Fibroblast of lung (primary cell): ENCODE measurements around the gene RTN4RL1. TPM values are rescaled to one million over a fixed set of nuclear protein-coding genes. Genes with fewer than 3 reads are reported as not detected.
A peak's percentile ranks its signal among the peaks of the same experiment; 100 is the strongest.

Source experiments
- DNase-seq, 2 donors: peaks; one replicate each; pipeline versions ENCODE4 v3.0.0 to v3.0.0-alpha.2; 2010; ENCODE audit warnings: low read depth in 2 of 2
- H2AFZ ChIP-seq: 2 replicates; pipeline ENCODE4 v1.5.1; 2012; ENCODE audit warnings: low read length, control low read depth, inconsistent platforms
- H3K27ac ChIP-seq: 2 replicates; pipeline ENCODE4 v1.5.1; 2011; ENCODE audit warnings: low read length, control low read depth; ENCODE audit not compliant: insufficient read depth
- H3K27me3 ChIP-seq: 2 replicates; pipeline ENCODE4 v1.5.1; 2011; ENCODE audit warnings: mild to moderate bottlenecking, low read length; ENCODE audit not compliant: control insufficient read depth, insufficient read depth
- H3K36me3 ChIP-seq: 2 replicates; pipeline ENCODE4 v1.5.1; 2011; ENCODE audit warnings: low read length; ENCODE audit not compliant: control insufficient read depth, insufficient read depth
- H3K4me1 ChIP-seq: 2 replicates; pipeline ENCODE4 v1.5.1; 2011; ENCODE audit warnings: low read length; ENCODE audit not compliant: control insufficient read depth, insufficient read depth; ENCODE audit errors: extremely low read depth
- H3K4me2 ChIP-seq: 2 replicates; pipeline ENCODE4 v1.5.1; 2011; ENCODE audit warnings: low read length, control low read depth; ENCODE audit not compliant: insufficient read depth; ENCODE audit errors: extremely low read depth
- H3K4me3 ChIP-seq, 4 experiments: fragments of 200-600 bp in 1 of 4; sonication (generic) in 1 of 4; replicated peaks in 1 of 4; 2 replicates each; pipeline ENCODE4 v1.5.1; 2011 to 2016; ENCODE audit warnings: low read length in 4 of 4, low read depth in 3 of 4, mild to moderate bottlenecking in 3 of 4, control low read depth in 2 of 4, inconsistent platforms in 1 of 4, mixed read lengths in 1 of 4; ENCODE audit not compliant: insufficient read depth in 1 of 4; ENCODE audit errors: control extremely low read depth in 1 of 4
- H3K79me2 ChIP-seq: 2 replicates; pipeline ENCODE4 v1.5.1; 2012; ENCODE audit warnings: mild to moderate bottlenecking, low read length, inconsistent platforms; ENCODE audit not compliant: control insufficient read depth, insufficient read depth
- H3K9ac ChIP-seq: 2 replicates; pipeline ENCODE4 v1.5.1; 2011; ENCODE audit warnings: mild to moderate bottlenecking, low read length, control low read depth; ENCODE audit not compliant: insufficient read depth
- H3K9me3 ChIP-seq: 2 replicates; pipeline ENCODE4 v1.5.1; 2012; ENCODE audit warnings: low read depth, low read length; ENCODE audit not compliant: control insufficient read depth, insufficient read depth
- H4K20me1 ChIP-seq: 2 replicates; pipeline ENCODE4 v1.5.1; 2011; ENCODE audit warnings: low read length; ENCODE audit not compliant: control insufficient read depth, insufficient read depth; ENCODE audit errors: extremely low read depth
- CTCF ChIP-seq, 2 donors: IDR thresholded peaks in 1 of 2; conservative IDR thresholded peaks in 1 of 2; 1 replicate in 1 of 2; 2 replicates in 1 of 2; pipeline ENCODE4 v1.5.1; 2011 to 2012; ENCODE audit warnings: low read length in 2 of 2, control low read depth in 1 of 2, inconsistent platforms in 1 of 2, low read depth in 1 of 2, mild to moderate bottlenecking in 1 of 2
- EZH2 ChIP-seq: IDR thresholded peaks from 2 replicates; pipeline ENCODE4 v1.5.1; 2012; ENCODE audit warnings: low read length, control low read depth, mild to moderate bottlenecking; ENCODE audit errors: missing control alignments
- polyA plus RNA-seq, 2 donors: library from polyadenylated mRNA; depleted of rRNA in 1 of 2; stranded (reverse) in 1 of 2; unstranded in 1 of 2; fragments of >200 nt; gene quantifications; 2 replicates each; pipeline ENCODE4 v1.2.1, GENCODE V29; 2011 to 2012; ENCODE audit warnings: missing spikeins in 1 of 2
- total RNA-seq: library from RNA; depleted of rRNA; stranded (reverse); fragments of >200 nt; gene quantifications from 2 replicates; pipeline ENCODE4 v1.2.1, GENCODE V29; 2014

RTN4RL1 gene
- total and polyA plus RNA-seq, 2 donors (not counting 1 experiment from before 2014, with no cell fraction given): 0.39 to 0.83 TPM

- H2AFZ ChIP-seq: peak overlapping the region; percentile 23
- H3K4me3 ChIP-seq: no peak overlapping the region
- H3K9me3 ChIP-seq: no peaks in the 10 kb centered on the region
- H4K20me1 ChIP-seq: no peaks in the 10 kb centered on the region
- H3K79me2 ChIP-seq: no peaks in the 10 kb centered on the region
- H3K36me3 ChIP-seq: no peaks in the 10 kb centered on the region
- no peaks in the 10 kb centered on the region for H3K27me3 ChIP-seq
- no peak for TF ChIP-seq CTCF (conservative IDR thresholded peaks at IDR 0.05 in 1 of 2, IDR thresholded peaks at IDR 0.05 in 1 of 2; ENCODE audit: low read depth in 1 of 2, low read length in 2 of 2)
- H3K9ac ChIP-seq: no peak overlapping the region
- H3K27ac ChIP-seq: peak overlapping the region; percentile 87
- peaks cover 7% of the 10 kb centered on the region for H3K4me1 ChIP-seq
- H3K4me2 ChIP-seq: peak overlapping the region; percentile 44
- peak; percentile 89 to 91 for DNase-seq
Measured at GRCh38 chr17:1989135-1989534, 36.0 kb downstream of the RTN4RL1 start.

- Histone ChIP-seq H3K79me2 (no peaks in the 10 kb centered on the region), H3K27ac (no peak overlapping the region), H3K9ac (no peak overlapping the region), H2AFZ (no peak overlapping the region), H3K27me3 (no peaks in the 10 kb centered on the region), H3K4me3 (no peak overlapping the region), H3K36me3 (no peaks in the 10 kb centered on the region), H4K20me1 (no peaks in the 10 kb centered on the region), H3K4me2 (no peak overlapping the region), H3K4me1 (peaks cover 7% of the 10 kb centered on the region), H3K9me3 (no peaks in the 10 kb centered on the region)
- DNase-seq: no peak
- TF ChIP-seq CTCF (conservative IDR thresholded peaks at IDR 0.05 in 1 of 2, IDR thresholded peaks at IDR 0.05 in 1 of 2; ENCODE audit: low read depth in 1 of 2, low read length in 2 of 2): no peak
- TF ChIP-seq EZH2: no peak
Measured at GRCh38 chr17:1986783-1987451, 38.2 kb downstream of the RTN4RL1 start.

- no peaks in the 10 kb centered on the region for H4K20me1 ChIP-seq
- TF ChIP-seq EZH2 (no peak), CTCF (conservative IDR thresholded peaks at IDR 0.05 in 1 of 2, IDR thresholded peaks at IDR 0.05 in 1 of 2; ENCODE audit: low read depth in 1 of 2, low read length in 2 of 2) (no peak)
Measured at GRCh38 chr17:1985686-1986085, 39.4 kb downstream of the RTN4RL1 start.

More at GRCh38 chr17:1985686-1986085, 39.4 kb downstream of the RTN4RL1 start:
- H3K79me2 ChIP-seq: no peaks in the 10 kb centered on the region
- no peak overlapping the region for H3K27ac ChIP-seq
- no peak overlapping the region for H2AFZ ChIP-seq
- no peak overlapping the region for H3K4me3 ChIP-seq
- no peaks in the 10 kb centered on the region for H3K27me3 ChIP-seq
- no peaks in the 10 kb centered on the region for H3K36me3 ChIP-seq
- DNase-seq: no peak
- H3K4me1 ChIP-seq: peaks cover 7% of the 10 kb centered on the region
- no peak overlapping the region for H3K9ac ChIP-seq
- H3K9me3 ChIP-seq: no peaks in the 10 kb centered on the region
- no peak overlapping the region for H3K4me2 ChIP-seq
